ENCODE data around the gene PPP1R10. TPM values are rescaled to one million over a fixed set of nuclear protein-coding genes. Genes with fewer than 3 reads are reported as not detected.
A peak's percentile ranks its signal among the peaks of the same experiment; 100 is the strongest.

The PPP1R10 gene
- total RNA-seq, 1 donor from 2014 or later = 112 TPM

DNA sequence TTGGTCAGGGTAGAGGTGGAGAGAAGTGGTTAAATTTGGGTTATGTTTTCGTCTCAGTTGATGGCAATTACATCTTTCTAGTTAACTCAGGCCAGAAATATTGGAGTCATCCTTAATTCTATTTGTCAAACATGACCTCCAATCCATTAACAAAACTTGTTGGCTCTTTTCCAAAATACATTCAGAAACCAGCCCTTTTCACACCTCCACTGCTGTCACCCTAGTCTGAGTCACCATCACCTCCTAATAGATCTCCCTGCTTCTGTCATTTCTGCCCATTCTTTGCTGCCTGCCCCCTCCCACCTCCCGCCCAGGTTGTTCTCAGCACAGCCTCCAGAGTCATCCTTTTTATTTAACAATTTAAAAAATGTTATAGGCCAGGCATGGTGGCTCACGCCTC is 48.8 kb downstream of the PPP1R10 start:
- ATAC-seq (ENCODE audit: low read depth) (no peak), DNase-seq (no peak)
- Mint-ChIP-seq H3K27me3 (no peaks in the 10 kb centered on the region), H3K9me3 (no peaks in the 10 kb centered on the region), H3K4me1 (peaks cover 35% of the 10 kb centered on the region), H3K27ac (peak overlapping the region; percentile 27), H3K4me3 (no peak overlapping the region), H3K36me3 (ENCODE audit: low read depth) (peaks cover 14% of the 10 kb centered on the region)
- ChIA-PET POLR2A (interaction anchor here (3.3 kb wide), 1 partner anchor 13 kb away, joined by 63 read pairs; the partner anchor contains the start of genes GNL1 and PRR3), CTCF (no interaction called here)
- intact Hi-C loops (cut with micrococcal nuclease) = no loop called here
- TF ChIP-seq, protein P1, sequence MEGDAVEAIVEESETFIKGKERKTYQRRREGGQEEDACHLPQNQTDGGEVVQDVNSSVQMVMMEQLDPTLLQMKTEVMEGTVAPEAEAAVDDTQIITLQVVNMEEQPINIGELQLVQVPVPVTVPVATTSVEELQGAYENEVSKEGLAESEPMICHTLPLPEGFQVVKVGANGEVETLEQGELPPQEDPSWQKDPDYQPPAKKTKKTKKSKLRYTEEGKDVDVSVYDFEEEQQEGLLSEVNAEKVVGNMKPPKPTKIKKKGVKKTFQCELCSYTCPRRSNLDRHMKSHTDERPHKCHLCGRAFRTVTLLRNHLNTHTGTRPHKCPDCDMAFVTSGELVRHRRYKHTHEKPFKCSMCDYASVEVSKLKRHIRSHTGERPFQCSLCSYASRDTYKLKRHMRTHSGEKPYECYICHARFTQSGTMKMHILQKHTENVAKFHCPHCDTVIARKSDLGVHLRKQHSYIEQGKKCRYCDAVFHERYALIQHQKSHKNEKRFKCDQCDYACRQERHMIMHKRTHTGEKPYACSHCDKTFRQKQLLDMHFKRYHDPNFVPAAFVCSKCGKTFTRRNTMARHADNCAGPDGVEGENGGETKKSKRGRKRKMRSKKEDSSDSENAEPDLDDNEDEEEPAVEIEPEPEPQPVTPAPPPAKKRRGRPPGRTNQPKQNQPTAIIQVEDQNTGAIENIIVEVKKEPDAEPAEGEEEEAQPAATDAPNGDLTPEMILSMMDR (IDR thresholded peaks at IDR 0.05) = no peak

DNA sequence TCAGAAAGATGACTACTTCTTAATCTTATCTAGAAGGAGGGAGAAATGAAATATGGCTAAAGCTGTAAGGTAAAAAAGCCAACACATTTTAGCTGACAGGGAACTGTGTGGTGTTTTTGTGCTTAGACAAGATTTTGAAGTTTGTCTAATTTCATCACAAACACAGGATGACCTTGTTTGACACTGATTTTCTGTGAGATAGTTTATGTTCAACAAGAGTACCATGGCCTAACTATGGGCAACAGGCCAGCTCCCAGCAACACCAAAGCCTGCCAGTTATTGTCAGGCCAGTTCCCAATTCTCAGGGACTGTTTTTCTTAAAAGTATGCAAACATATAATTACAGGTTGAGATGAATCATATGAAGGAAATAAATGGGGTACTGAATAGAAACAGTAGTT is 51.3 kb downstream of the PPP1R10 start:
- TF ChIP-seq, protein P1 (IDR thresholded peaks at IDR 0.05) = no peak
- DNase-seq = no peak
- Mint-ChIP-seq H3K27ac (no peak overlapping the region), H3K4me3 (no peak overlapping the region), H3K9me3 (no peaks in the 10 kb centered on the region), H3K36me3 (ENCODE audit: low read depth) (peaks cover 18% of the 10 kb centered on the region), H3K4me1 (peaks cover 11% of the 10 kb centered on the region), H3K27me3 (no peaks in the 10 kb centered on the region)
- intact Hi-C loops (cut with micrococcal nuclease) = no loop called here
- POLR2A ChIA-PET = interaction anchor here (0.6 to 2.7 kb wide), 6 partner anchors 9 to 345 kb away, joined by 3 to 8 read pairs (median 3); partner anchors contain the start of genes PPP1R10 and PRR3
- CTCF ChIA-PET = interaction anchor here (0.6 kb wide), 1 partner anchor 9 kb away, joined by 3 read pairs; no protein-coding TSS in a partner anchor
- ATAC-seq (ENCODE audit: low read depth) = no peak

DNA sequence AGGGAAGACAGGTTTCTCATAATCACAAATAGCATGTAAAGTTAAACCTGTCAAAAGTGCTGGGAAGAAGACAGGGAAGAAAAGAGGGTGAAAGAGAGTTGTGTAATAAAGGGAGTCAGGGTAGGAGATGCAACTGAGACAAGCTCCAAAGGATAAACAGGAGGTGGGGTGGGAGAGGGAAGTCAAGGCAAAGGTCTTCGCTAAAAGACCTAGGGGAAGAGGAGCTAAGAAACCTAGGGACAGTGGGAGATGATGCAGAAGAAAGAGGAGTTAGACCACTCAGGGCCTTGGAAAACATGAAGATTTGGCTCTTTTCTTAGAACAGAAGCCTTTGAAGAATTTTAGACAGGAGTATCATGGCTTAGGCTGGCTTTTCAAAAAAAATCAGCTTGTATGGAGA is 52.9 kb downstream of the PPP1R10 start:
- H3K36me3 Mint-ChIP-seq (ENCODE audit: low read depth) = peaks cover 26% of the 10 kb centered on the region
- TF ChIP-seq, protein P1 (IDR thresholded peaks at IDR 0.05) = no peak
- ChIA-PET CTCF (interaction anchor here (1.6 kb wide), 1 partner anchor 20 kb away, joined by 3 read pairs; no protein-coding TSS in a partner anchor), POLR2A (interaction anchor here (1.0 kb wide), 1 partner anchor 31 kb away, joined by 3 read pairs; no protein-coding TSS in a partner anchor)
- peak overlapping the region; percentile 33 for H3K27ac Mint-ChIP-seq
- no peaks in the 10 kb centered on the region for H3K27me3 Mint-ChIP-seq
- DNase-seq = no peak
- intact Hi-C loops (cut with micrococcal nuclease) = no loop called here
- no peaks in the 10 kb centered on the region for H3K9me3 Mint-ChIP-seq
- no peak overlapping the region for H3K4me3 Mint-ChIP-seq
- peaks cover 8% of the 10 kb centered on the region for H3K4me1 Mint-ChIP-seq
- no peak for ATAC-seq (ENCODE audit: low read depth)

DNA sequence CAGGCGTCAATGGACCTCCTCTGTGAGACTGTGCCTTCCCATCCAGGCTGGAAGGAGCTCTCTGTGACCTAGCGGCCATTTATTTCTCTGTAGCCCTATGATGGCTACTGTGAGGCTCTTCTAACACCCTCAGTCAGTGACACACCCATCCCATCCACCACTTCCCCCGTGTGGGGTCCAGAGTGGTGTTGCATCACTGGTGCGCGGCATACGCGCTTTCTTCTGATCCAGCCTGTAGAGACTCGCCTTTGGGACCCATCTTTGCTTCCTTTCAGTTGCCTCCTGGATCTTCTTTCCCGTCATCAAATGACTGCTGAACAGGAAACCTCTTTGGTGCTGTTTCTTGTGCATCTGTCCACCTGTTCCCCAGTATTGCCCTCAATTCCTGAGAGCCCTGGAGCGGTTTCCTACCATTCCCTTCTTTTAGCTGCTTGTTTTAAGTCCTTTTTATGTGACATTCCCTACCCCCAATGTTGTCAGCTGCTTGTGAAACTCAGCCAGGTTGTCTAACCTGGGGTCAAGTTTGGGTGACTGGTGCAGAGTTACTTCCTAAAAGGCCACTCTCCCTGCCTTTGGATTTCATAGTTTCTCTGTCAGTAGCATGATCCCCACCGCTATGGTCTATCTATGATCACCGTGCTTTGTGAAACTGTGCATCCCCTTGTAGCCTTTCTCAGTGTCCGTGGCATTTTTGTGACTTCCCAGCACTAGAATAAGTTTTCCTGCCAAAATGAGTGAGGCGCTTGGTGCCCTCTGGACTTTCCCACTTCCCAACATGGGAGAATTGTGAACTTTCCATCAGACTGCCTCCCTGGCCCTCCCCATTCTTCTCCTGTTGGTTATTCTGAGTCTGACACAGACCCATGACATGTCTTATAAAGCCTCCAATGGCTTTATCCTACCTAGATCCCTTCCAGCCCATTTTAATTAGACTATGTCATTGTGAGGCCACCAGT is 54.3 kb downstream of the PPP1R10 start:
- intact Hi-C loops (cut with micrococcal nuclease) = no loop called here
- CTCF ChIA-PET = interaction anchor here (1.6 kb wide), 1 partner anchor 18 kb away, joined by 3 read pairs; no protein-coding TSS in a partner anchor
- Mint-ChIP-seq H3K27me3 (no peaks in the 10 kb centered on the region), H3K4me3 (no peak overlapping the region), H3K27ac (no peak overlapping the region), H3K9me3 (no peaks in the 10 kb centered on the region), H3K36me3 (ENCODE audit: low read depth) (peaks cover 28% of the 10 kb centered on the region), H3K4me1 (peaks cover 15% of the 10 kb centered on the region)
- DNase-seq (no peak), ATAC-seq (ENCODE audit: low read depth) (no peak)
- POLR2A ChIA-PET = interaction anchor here (0.5 to 0.7 kb wide), 2 partner anchors 55 to 177 kb away, joined by 3 to 5 read pairs; no protein-coding TSS in a partner anchor
- TF ChIP-seq, protein P1 (IDR thresholded peaks at IDR 0.05) = no peak

DNA sequence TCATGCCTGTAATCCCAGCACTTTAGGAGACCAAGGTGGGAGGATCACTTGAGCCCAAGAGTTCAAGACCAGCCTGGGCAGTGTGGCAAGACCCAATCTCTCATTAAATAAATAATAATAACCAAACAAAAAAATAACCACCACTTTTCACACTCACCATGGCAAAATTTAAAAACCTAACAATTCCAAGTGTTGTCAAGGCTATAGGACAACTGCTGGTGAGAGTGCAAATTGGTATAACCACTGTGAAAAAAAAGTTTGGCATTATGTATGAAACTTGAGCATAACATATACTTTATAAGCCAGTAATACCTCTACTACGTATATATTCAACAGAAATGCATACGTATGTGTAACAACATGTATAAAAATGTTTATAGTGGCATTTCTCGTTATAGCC is 56.1 kb downstream of the PPP1R10 start:
- H3K27me3 Mint-ChIP-seq = no peaks in the 10 kb centered on the region
- intact Hi-C loops (cut with micrococcal nuclease) = no loop called here
- H3K27ac Mint-ChIP-seq = no peak overlapping the region
- DNase-seq (no peak), ATAC-seq (ENCODE audit: low read depth) (no peak)
- no peaks in the 10 kb centered on the region for H3K9me3 Mint-ChIP-seq
- POLR2A ChIA-PET = interaction anchor here (1.0 kb wide), 1 partner anchor 10 kb away, joined by 6 read pairs; the partner anchor contains the start of gene ABCF1
- no peak overlapping the region for H3K4me3 Mint-ChIP-seq
- H3K4me1 Mint-ChIP-seq = peaks cover 27% of the 10 kb centered on the region
- TF ChIP-seq, protein P1 (IDR thresholded peaks at IDR 0.05) = no peak
- CTCF ChIA-PET = no interaction called here
- H3K36me3 Mint-ChIP-seq (ENCODE audit: low read depth) = peaks cover 43% of the 10 kb centered on the region

Measured in activated B cell treated with CpG ODN at 0.5 μM for 24 hours (primary cell).